Endothelial cell of hepatic sinusoid (primary cell): Measurements from ENCODE around the gene RWDD4.

ENCODE experiments used
- in situ Hi-C: cut with HindIII; loops from 2 replicates; pipeline ENCODE4 v1.10.0; 2017; ENCODE audit warnings: low sequenced_read_pairs

The RWDD4 gene

DNA sequence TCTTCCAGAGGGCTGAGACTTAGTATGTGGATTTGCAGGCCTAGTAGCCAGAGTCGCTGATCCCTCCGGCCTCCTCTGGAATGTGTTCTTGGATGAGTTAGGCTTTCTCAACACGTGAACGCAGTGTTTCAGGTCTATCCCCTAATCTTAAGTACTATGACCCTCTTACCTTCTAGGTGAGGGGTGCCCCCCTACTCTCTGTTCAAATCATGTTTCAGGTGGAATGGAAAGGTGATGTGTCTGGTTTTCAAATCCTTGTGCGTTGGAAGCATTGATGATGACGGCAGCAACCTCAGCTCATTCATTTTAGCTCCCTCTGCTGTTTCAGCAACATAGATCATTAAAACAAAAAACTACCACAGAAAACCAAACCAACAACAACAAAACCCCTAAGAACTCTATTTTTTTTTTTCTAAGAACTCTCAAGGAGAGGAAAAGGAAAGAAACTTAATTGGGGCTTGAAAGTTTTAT, 56.4 kb downstream of the RWDD4 start:
- in situ Hi-C loops = no loop called here

DNA sequence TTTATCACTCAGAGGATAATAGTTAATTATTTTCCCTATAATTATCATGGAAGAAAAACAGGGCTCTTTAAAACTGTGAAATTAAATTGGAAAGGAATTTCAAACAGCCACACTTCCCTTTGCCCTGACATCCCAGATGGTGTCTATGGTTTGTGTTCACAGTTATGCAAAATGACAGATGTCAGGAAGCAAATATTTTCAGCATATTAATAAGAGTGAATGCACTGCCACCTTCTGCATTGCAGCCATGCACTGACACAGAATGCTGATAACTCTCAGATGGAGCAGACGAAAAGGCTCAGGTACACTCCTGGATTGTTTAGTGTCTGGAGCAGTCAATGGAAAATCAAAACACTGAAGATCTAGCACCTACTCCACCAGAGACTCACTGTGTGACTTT, 57.6 kb downstream of the RWDD4 start:
- in situ Hi-C loops = no loop called here

DNA sequence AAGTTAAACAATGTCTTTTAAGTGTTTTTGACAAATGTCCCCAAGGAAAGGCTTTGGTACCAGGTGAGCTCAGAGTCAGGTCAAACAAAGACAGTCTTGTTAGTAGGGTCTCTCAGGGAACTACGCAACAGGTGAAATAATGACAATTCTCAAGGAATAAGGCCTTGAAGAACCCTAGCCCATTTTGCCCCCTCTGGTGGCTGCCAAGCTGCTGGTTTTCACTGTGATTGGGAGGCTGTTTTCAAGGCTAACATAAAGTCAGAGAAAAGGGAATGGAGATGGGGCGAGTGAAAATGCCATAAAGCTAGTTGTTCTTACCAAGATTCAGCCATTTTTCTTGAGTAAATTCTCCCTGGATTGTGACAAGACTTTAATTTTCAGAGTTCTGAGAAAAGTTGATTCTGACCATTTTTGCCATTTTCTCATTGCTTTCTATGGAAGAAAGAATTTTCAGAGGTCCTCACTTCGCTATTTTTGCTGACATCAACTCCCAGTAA, 58.7 kb downstream of the RWDD4 start:
- in situ Hi-C loops = no loop called here

DNA sequence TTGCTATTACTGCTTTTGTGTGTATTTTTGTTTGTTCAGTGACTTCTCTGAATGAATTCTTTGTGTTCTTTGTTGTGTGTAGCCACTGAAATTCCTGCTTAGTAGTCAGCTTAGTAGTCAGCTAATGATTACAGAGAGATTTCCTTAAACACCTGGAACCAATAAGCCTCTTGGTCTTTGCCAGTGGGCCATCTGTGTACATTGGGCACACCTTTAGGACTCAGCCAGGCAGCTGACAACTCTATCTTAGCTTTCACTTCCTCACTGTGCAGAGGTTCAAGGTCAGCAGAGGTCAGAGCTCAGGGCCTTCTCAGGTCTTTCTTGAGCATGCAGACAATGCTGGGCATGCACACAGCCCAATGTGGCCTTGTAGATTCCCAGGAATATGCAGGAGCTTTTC, 59.3 kb downstream of the RWDD4 start:
- in situ Hi-C loops = loop anchor here (5.0 kb wide), 1 partner anchor 62 kb away; no protein-coding TSS in a partner anchor

DNA sequence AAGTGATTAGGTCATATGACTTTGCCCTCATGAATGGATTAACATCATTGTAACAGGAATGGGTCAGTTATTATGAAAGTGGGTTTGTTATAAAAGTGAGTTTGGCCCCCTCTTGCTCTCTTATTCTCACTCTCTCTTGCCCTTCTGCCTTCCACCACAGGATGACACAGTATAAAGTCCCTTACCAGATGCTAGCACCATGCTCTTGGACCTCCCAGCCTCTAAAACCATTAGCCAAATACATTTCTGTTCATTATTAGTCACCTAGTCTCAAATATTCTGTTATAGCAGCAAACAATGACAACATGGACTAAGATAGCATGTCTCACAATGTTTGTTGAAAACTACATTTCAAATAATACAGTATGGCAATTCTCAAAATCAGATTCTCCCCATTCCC, 59.7 kb downstream of the RWDD4 start:
- in situ Hi-C loops = loop anchor here (5.0 kb wide), 1 partner anchor 62 kb away; no protein-coding TSS in a partner anchor

DNA sequence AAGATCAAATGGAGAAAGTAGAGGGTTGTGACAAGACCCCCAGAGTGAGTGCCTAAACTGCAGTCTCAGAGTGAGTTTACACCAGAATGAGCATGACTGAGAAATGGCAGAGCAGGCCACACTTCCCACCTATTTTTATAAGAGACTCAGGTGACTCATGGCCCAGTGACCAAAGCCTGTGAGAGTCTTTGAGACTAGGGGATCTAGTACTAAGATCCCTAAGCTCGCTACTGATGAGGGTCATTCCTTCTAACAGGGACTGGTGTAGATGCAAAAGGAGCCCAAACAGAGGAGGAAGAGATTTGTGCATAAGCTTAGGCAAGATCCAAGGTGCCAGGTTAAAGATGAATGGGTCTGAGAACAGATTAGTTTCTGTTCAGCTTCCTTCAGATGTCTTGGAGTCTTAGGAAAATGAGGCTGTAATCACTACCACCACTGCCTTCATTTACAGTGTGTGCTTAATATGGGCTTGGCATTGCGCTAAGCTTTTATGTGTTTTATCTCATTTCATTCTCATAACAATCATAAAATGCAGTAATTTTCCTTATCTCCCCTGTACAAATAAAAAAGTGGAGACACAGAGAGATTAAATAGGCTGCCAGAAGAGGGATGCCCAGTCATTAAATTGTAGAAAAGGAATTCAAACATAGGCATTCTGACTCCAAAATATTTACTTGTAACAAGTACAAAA, 62.8 kb downstream of the RWDD4 start:
- in situ Hi-C loops = loop anchor here (5.0 kb wide), 1 partner anchor 59 kb away; no protein-coding TSS in a partner anchor

DNA sequence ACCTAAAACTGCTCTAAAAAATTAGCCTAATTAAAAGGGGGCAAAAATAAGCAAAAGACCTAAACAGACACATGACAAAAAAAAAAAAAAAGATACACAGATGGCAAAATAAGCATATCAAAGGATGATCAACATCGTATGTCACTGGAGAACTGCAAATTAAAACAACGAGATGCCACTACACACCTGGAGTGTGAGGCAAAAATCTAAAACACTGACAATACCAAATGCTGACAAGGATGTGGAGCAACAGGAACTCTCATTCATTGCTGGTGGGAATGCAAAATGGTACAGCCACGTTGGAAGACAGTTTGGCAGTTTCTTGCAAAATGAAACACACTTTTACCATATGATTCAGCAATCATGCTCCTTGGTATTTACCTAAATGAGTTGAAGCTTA, 64.2 kb downstream of the RWDD4 start:
- in situ Hi-C loops = loop anchor here (5.0 kb wide), 1 partner anchor 58 kb away; no protein-coding TSS in a partner anchor

DNA sequence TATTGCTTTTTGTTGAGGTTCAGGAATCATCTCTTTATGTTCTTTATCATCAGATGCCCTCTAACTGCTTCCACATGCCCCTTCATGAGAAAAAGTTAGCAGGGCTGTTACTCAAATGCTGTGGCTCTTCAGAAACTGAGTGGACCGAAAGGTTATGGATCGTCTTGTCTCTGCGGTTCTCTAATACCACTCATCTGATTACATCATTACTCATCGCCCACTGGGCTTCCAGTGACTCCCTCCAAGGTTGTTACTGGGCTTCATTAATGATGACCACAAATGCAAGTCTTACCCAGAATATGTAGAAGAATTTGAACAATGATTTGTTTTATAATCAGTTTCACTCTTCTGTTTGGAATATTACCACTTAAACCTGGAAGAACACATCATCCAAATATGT, 67.7 kb downstream of the RWDD4 start:
- in situ Hi-C loops = no loop called here
